SK-N-SH (cell line): Measurements from ENCODE around the gene MUC7. TPM values are rescaled to one million over a fixed set of nuclear protein-coding genes. Genes with fewer than 3 reads are reported as not detected.

Experiments used
- CTCF ChIA-PET: fragments of 300-600, 350-600 bp; formaldehyde crosslinking; extraction: SDS; loops from one replicate; lab custom pipeline; 2021; lab: Yijun Ruan, JAX
- POLR2A ChIA-PET: fragments of 350-600 bp; sonication (Branson Sonifier 250); formaldehyde crosslinking; extraction: SDS; loops from one replicate; lab custom pipeline; 2020; ENCODE audit warnings: antibody characterized with exemption, inconsistent platforms; lab: Yijun Ruan, JAX
- DNase-seq: peaks from one replicate; pipeline ENCODE4 v3.0.0; 2012
- H2AFZ ChIP-seq: fragments of 200-600 bp; sonication (generic); 2 replicates; pipeline ENCODE4 v1.8.1; 2016; ENCODE audit warnings: antibody characterized with exemption, mild to moderate bottlenecking, low read depth
- H3F3A ChIP-seq: fragments of 200-600 bp; sonication (generic); replicated peaks from 2 replicates; pipeline ENCODE3; 2016; ENCODE audit warnings: antibody characterized with exemption, mild to moderate bottlenecking; ENCODE audit not compliant: insufficient read depth
- H3K27ac ChIP-seq, 2 experiments: fragments of 200-500 bp in 1 of 2; fragments of 200-600 bp in 1 of 2; sonication (Bioruptor generic) in 1 of 2; sonication (generic), shearing (Covaris generic) in 1 of 2; 2 replicates each; pipeline versions ENCODE4 v1.5.1 to v1.6.1; 2014 to 2016; ENCODE audit warnings: low read depth in 2 of 2, inconsistent platforms in 1 of 2, low read length in 1 of 2, mild to moderate bottlenecking in 1 of 2, mixed read lengths in 1 of 2
- H3K27me3 ChIP-seq: fragments of 200-600 bp; sonication (generic), shearing (Covaris generic); 2 replicates; pipeline ENCODE4 v1.6.1; 2016; ENCODE audit warnings: mixed run types; ENCODE audit not compliant: insufficient read depth
- H3K36me3 ChIP-seq, 2 experiments: fragments of 200-500 bp in 1 of 2; fragments of 200-600 bp in 1 of 2; sonication (Bioruptor generic) in 1 of 2; sonication (generic) in 1 of 2; replicated peaks in 1 of 2; 2 replicates each; pipeline versions ENCODE3 to v1.5.1; 2014 to 2016; ENCODE audit warnings: low read length in 1 of 2, mild to moderate bottlenecking in 1 of 2; ENCODE audit not compliant: insufficient read depth in 2 of 2, control insufficient read depth in 1 of 2
- H3K4me1 ChIP-seq, 2 experiments: fragments of 200-500 bp in 1 of 2; fragments of 200-600 bp in 1 of 2; sonication (Bioruptor generic) in 1 of 2; sonication (generic), shearing (Covaris generic) in 1 of 2; 2 replicates each; pipeline versions ENCODE4 v1.5.1 to v1.6.1; 2014 to 2016; ENCODE audit warnings: low read depth in 1 of 2, low read length in 1 of 2, mixed run types in 1 of 2; ENCODE audit not compliant: insufficient read depth in 2 of 2, control insufficient read depth in 1 of 2
- H3K4me2 ChIP-seq: fragments of 200-600 bp; sonication (generic), shearing (Covaris generic); 2 replicates; pipeline ENCODE4 v1.6.1; 2017; ENCODE audit warnings: mixed run types
- H3K4me3 ChIP-seq, 2 experiments: fragments of 200-500 bp in 1 of 2; fragments of 200-600 bp in 1 of 2; sonication (Bioruptor generic) in 1 of 2; sonication (generic), shearing (Covaris generic) in 1 of 2; 2 replicates each; pipeline versions ENCODE4 v1.5.1 to v1.8.1; 2014 to 2016; ENCODE audit warnings: low read depth in 2 of 2, inconsistent platforms in 1 of 2, low read length in 1 of 2, mild to moderate bottlenecking in 1 of 2, mixed read lengths in 1 of 2, moderate library complexity in 1 of 2
- H3K79me2 ChIP-seq: fragments of 200-600 bp; sonication (generic); 2 replicates; pipeline ENCODE4 v1.8.1; 2017; ENCODE audit warnings: mild to moderate bottlenecking; ENCODE audit not compliant: insufficient read depth
- H3K9ac ChIP-seq: fragments of 200-600 bp; sonication (generic); 2 replicates; pipeline ENCODE4 v1.6.1; 2017; ENCODE audit warnings: mixed run types
- H3K9me2 ChIP-seq: fragments of 200-600 bp; sonication (generic); 2 replicates; pipeline ENCODE4 v1.6.1; 2017; ENCODE audit warnings: mixed run types
- H3K9me3 ChIP-seq: fragments of 200-600 bp; sonication (generic); 2 replicates; pipeline ENCODE4 v1.6.1; 2017; ENCODE audit warnings: mixed run types, mild to moderate bottlenecking, moderate library complexity
- H4K20me1 ChIP-seq: fragments of 200-600 bp; sonication (generic); 2 replicates; pipeline ENCODE4 v1.6.1; 2017; ENCODE audit warnings: mild to moderate bottlenecking, mixed run types; ENCODE audit not compliant: insufficient read depth
- CTCF ChIP-seq: fragments of 200-600 bp; sonication (generic); IDR thresholded peaks from 2 replicates; pipeline ENCODE4 v1.6.1; 2017; ENCODE audit warnings: antibody characterized with exemption, mild to moderate bottlenecking, moderate library complexity
- EP300 ChIP-seq, 2 experiments: IDR thresholded peaks; 2 replicates each; pipeline versions ENCODE4 v1.4.0 to v1.6.1; 2012; ENCODE audit warnings: borderline replicate concordance in 1 of 2, low read depth in 1 of 2, low read length in 1 of 2
- FOXM1 ChIP-seq: IDR thresholded peaks from 2 replicates; pipeline ENCODE4 v1.4.0; 2012; ENCODE audit warnings: low read depth, mild to moderate bottlenecking
- MEF2A ChIP-seq: IDR thresholded peaks from 2 replicates; pipeline ENCODE4 v1.4.0; 2012; ENCODE audit warnings: low read depth, borderline replicate concordance
- MXI1 ChIP-seq: IDR thresholded peaks from 2 replicates; pipeline ENCODE4 v1.6.1; 2012; ENCODE audit warnings: mild to moderate bottlenecking, low read depth, low read length, improper control_type of control experiment
- NFIC ChIP-seq: IDR thresholded peaks from 2 replicates; pipeline ENCODE4 v1.4.0; 2012; ENCODE audit warnings: borderline replicate concordance
- POLR2AphosphoS5 ChIP-seq: IDR thresholded peaks from 2 replicates; pipeline ENCODE4 v1.6.1; 2012; ENCODE audit warnings: low read depth, low read length
- RCOR1 ChIP-seq: fragments of 150-350 bp; IDR thresholded peaks from 2 replicates; pipeline ENCODE4 v1.6.1; 2017; ENCODE audit warnings: antibody characterized with exemption, low read length
- REST ChIP-seq: IDR thresholded peaks from 2 replicates; pipeline ENCODE4 v1.6.1; 2012; ENCODE audit warnings: mild to moderate bottlenecking, low read depth, low read length, moderate library complexity
- RFX5 ChIP-seq: IDR thresholded peaks from 2 replicates; pipeline ENCODE4 v1.6.1; 2012; ENCODE audit warnings: mild to moderate bottlenecking, improper control_type of control experiment, low read length
- SIN3A ChIP-seq: IDR thresholded peaks from 2 replicates; pipeline ENCODE4 v1.6.1; 2012; ENCODE audit warnings: low read depth, mild to moderate bottlenecking, low read length, moderate library complexity, borderline replicate concordance
- SMC3 ChIP-seq: IDR thresholded peaks from 2 replicates; pipeline ENCODE4 v1.6.1; 2012; ENCODE audit warnings: low read depth, low read length, improper control_type of control experiment
- TAF1 ChIP-seq: IDR thresholded peaks from 2 replicates; pipeline ENCODE4 v1.6.1; 2012; ENCODE audit warnings: low read depth, mild to moderate bottlenecking, low read length, moderate library complexity, borderline replicate concordance
- ZBTB33 ChIP-seq: IDR thresholded peaks from 2 replicates; pipeline ENCODE4 v1.4.0; 2012; ENCODE audit warnings: low read depth, borderline replicate concordance
- WGBS: methylation state at CpG from one replicate; pipeline ENCODE4 v1.1.6; 2017; ENCODE audit warnings: low lambda C conversion rate; 5-methylcytosine and 5-hydroxymethylcytosine counted together
- polyA plus RNA-seq, 3 experiments: library from polyadenylated mRNA; depleted of rRNA; stranded (reverse); fragments of >200 nt; gene quantifications; 2 replicates each; pipeline ENCODE4 v1.2.3, GENCODE V29; 2012
- TF ChIP-seq, protein P1 (sequence below): IDR thresholded peaks from 2 replicates; pipeline ENCODE4 v1.4.0; 2012; ENCODE audit warnings: low read depth, borderline replicate concordance
- TF ChIP-seq, protein P2 (sequence below): IDR thresholded peaks from 2 replicates; pipeline ENCODE4; 2012

MUC7 gene
- polyA plus RNA-seq, 1 of the 3 experiments (the other 2 are of a cell fraction), result not detected

- Histone ChIP-seq H3K79me2 (no peaks in the 10 kb centered on the region), H3K9me3 (no peaks in the 10 kb centered on the region), H3K27me3 (no peaks in the 10 kb centered on the region; the same call in 1 of the 2 replicates), H3K4me3 (no peak within 1 kb of the TSS), H3K9ac (no peak within 1 kb of the TSS), H3K4me2 (no peak within 1 kb of the TSS), H3F3A (no peaks in the 10 kb centered on the region), H2AFZ (no peak within 1 kb of the TSS), H3K27ac (no peak within 1 kb of the TSS), H3K9me2 (no peaks in the 10 kb centered on the region), H3K36me3 (no peaks in the 10 kb centered on the region), H3K4me1 (no peaks in the 10 kb centered on the region), H4K20me1 (no peaks in the 10 kb centered on the region)
- ChIA-PET CTCF (no interaction called here), POLR2A (no interaction called here)
- DNase-seq, result no peak
- WGBS, result 3% methylated on average over 2 of the region's 2 CpGs
- TF ChIP-seq RCOR1 (no peak), ZBTB33 (no peak), EP300 (IDR thresholded peaks at IDR 0.05; ENCODE audit: borderline replicate concordance in 1 of 2, low read depth in 1 of 2, low read length in 1 of 2) (no peak), SMC3 (no peak), TAF1 (no peak), RFX5 (no peak), NFIC (no peak), CTCF (no peak), FOXM1 (no peak), MEF2A (no peak), SIN3A (no peak)
- TF ChIP-seq, protein P1, sequence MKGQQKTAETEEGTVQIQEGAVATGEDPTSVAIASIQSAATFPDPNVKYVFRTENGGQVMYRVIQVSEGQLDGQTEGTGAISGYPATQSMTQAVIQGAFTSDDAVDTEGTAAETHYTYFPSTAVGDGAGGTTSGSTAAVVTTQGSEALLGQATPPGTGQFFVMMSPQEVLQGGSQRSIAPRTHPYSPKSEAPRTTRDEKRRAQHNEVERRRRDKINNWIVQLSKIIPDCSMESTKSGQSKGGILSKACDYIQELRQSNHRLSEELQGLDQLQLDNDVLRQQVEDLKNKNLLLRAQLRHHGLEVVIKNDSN, result no peak
Measured at GRCh38 chr4:70518269-70518668, 46.3 kb downstream of the MUC7 start, which contains the start of gene AMTN. TSS of gene AMTN (plus strand) at chr4:70518569. CDS start at chr4:70518778, 209 bp downstream.

GRCh38 chr4:70518716-70519115 is 46.7 kb downstream of the MUC7 start:
- H3K79me2 ChIP-seq, result no peaks in the 10 kb centered on the region
- H3K4me1 ChIP-seq, result no peaks in the 10 kb centered on the region
- CTCF ChIA-PET, result no interaction called here
- POLR2A ChIA-PET, result no interaction called here
- 0% methylated on average over 3 of the region's 3 CpGs for WGBS
- no peaks in the 10 kb centered on the region for H3F3A ChIP-seq
- H4K20me1 ChIP-seq, result no peaks in the 10 kb centered on the region
- H3K9ac ChIP-seq, result no peak overlapping the region
- H3K27ac ChIP-seq, result no peak overlapping the region
- no peak overlapping the region for H2AFZ ChIP-seq
- no peaks in the 10 kb centered on the region for H3K36me3 ChIP-seq
- no peaks in the 10 kb centered on the region for H3K9me2 ChIP-seq
- no peak overlapping the region for H3K4me2 ChIP-seq
- DNase-seq, result no peak
- H3K9me3 ChIP-seq, result no peaks in the 10 kb centered on the region
- H3K27me3 ChIP-seq, result no peaks in the 10 kb centered on the region; the same call in 1 of the 2 replicates
- no peak overlapping the region for H3K4me3 ChIP-seq
- TF ChIP-seq ZBTB33 (no peak), MXI1 (no peak), POLR2AphosphoS5 (no peak), REST (no peak), EP300 (IDR thresholded peaks at IDR 0.05; ENCODE audit: borderline replicate concordance in 1 of 2, low read depth in 1 of 2, low read length in 1 of 2) (no peak)
- TF ChIP-seq, protein P2, sequence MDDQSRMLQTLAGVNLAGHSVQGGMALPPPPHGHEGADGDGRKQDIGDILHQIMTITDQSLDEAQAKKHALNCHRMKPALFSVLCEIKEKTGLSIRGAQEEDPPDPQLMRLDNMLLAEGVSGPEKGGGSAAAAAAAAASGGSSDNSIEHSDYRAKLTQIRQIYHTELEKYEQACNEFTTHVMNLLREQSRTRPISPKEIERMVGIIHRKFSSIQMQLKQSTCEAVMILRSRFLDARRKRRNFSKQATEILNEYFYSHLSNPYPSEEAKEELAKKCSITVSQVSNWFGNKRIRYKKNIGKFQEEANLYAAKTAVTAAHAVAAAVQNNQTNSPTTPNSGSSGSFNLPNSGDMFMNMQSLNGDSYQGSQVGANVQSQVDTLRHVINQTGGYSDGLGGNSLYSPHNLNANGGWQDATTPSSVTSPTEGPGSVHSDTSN, result no peak
